ENCODE results near the gene PGRMC2.

DNA sequence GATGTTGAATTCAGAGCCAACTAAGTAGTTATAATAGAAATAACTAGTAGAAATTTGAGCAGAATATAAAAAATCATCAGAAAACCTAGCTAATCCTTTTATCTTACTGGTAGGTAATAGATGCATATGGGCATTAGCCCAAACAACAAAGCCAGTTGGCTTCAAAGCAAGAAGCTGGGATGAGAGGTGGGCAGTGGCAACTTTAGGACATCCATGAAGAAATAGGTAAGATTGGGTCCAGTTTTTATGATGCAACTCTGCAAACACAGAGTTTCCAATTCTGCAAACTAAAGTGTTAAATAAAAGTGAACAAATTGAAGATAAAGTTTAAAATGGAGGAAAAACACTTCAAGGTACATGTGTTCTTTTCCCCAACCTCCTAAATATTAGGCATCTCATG lies 5.1 kb downstream of the PGRMC2 start:
- TF ChIP-seq, protein P1, sequence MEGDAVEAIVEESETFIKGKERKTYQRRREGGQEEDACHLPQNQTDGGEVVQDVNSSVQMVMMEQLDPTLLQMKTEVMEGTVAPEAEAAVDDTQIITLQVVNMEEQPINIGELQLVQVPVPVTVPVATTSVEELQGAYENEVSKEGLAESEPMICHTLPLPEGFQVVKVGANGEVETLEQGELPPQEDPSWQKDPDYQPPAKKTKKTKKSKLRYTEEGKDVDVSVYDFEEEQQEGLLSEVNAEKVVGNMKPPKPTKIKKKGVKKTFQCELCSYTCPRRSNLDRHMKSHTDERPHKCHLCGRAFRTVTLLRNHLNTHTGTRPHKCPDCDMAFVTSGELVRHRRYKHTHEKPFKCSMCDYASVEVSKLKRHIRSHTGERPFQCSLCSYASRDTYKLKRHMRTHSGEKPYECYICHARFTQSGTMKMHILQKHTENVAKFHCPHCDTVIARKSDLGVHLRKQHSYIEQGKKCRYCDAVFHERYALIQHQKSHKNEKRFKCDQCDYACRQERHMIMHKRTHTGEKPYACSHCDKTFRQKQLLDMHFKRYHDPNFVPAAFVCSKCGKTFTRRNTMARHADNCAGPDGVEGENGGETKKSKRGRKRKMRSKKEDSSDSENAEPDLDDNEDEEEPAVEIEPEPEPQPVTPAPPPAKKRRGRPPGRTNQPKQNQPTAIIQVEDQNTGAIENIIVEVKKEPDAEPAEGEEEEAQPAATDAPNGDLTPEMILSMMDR (IDR thresholded peaks at IDR 0.05), result no peak
- no peak for TF ChIP-seq EZH2 (IDR thresholded peaks at IDR 0.05; ENCODE audit: borderline replicate concordance, insufficient read depth, low read depth, low read length, poor library complexity, severe bottlenecking)

Measured in B cell (primary cell).